ENCODE data around the gene ARMC7. TPM values are rescaled to one million over a fixed set of nuclear protein-coding genes. Genes with fewer than 3 reads are reported as not detected.

Gene ARMC7
- total and polyA plus RNA-seq, 10 of the 15 experiments (the other 5 are each of a cell fraction or from before 2014, with no cell fraction given) = 1.5 to 19.8 (median 6.3) TPM

DNA sequence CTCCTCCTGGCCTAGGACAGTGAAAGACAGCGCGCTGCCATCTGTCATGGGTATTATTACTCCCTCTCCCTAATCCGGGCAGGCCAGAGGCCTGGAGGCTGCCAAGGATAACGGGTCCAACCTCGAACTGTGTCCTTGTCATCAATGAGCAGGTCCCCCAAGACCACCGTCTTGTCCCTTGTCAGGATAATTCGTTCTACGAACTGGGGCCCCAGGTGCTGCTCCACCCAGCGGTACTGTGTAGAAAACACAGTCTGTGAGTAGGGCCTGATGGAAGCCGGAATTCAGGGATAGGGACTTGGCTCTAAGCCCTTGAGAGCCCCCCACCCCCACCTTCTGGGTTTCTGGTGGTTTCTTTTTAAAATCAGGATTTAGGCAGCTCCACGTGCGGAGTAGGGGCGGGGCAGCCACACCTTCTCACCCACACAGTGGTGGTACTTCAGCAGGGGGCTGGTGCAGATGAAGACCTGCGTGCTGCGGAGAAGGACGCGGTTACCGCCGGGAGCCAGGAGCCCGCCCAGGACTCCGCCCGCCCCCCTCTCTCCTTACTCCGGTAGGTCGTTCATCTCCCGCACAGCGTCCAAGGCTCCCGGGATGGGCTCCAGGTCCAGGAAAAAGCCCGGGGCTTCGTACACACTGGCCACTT, 21.0 kb downstream of the ARMC7 start (continued):
- TF ChIP-seq, protein P1, sequence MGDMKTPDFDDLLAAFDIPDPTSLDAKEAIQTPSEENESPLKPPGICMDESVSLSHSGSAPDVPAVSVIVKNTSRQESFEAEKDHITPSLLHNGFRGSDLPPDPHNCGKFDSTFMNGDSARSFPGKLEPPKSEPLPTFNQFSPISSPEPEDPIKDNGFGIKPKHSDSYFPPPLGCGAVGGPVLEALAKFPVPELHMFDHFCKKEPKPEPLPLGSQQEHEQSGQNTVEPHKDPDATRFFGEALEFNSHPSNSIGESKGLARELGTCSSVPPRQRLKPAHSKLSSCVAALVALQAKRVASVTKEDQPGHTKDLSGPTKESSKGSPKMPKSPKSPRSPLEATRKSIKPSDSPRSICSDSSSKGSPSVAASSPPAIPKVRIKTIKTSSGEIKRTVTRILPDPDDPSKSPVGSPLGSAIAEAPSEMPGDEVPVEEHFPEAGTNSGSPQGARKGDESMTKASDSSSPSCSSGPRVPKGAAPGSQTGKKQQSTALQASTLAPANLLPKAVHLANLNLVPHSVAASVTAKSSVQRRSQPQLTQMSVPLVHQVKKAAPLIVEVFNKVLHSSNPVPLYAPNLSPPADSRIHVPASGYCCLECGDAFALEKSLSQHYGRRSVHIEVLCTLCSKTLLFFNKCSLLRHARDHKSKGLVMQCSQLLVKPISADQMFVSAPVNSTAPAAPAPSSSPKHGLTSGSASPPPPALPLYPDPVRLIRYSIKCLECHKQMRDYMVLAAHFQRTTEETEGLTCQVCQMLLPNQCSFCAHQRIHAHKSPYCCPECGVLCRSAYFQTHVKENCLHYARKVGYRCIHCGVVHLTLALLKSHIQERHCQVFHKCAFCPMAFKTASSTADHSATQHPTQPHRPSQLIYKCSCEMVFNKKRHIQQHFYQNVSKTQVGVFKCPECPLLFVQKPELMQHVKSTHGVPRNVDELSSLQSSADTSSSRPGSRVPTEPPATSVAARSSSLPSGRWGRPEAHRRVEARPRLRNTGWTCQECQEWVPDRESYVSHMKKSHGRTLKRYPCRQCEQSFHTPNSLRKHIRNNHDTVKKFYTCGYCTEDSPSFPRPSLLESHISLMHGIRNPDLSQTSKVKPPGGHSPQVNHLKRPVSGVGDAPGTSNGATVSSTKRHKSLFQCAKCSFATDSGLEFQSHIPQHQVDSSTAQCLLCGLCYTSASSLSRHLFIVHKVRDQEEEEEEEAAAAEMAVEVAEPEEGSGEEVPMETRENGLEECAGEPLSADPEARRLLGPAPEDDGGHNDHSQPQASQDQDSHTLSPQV (IDR thresholded peaks at IDR 0.05) = no peak
- TF ChIP-seq GATAD2B (conservative IDR thresholded peaks at IDR 0.05; ENCODE audit: low read depth) (no peak), SP1 (IDR thresholded peaks at IDR 0.05; ENCODE audit: low read depth, low read length) (no peak), EED (IDR thresholded peaks at IDR 0.05; ENCODE audit: low read depth) (peak; percentile 20; the same call in 1 of the 2 replicates), EP300 (IDR thresholded peaks at IDR 0.05; ENCODE audit: borderline replicate concordance in 1 of 2, control insufficient read depth in 1 of 2, low read depth in 2 of 2, low read length in 2 of 2) (no peak), EGR1 (IDR thresholded peaks at IDR 0.05; ENCODE audit: borderline replicate concordance in 1 of 2, low read depth in 2 of 2, low read length in 2 of 2) (0 out of 3 replicates have a peak, but pooled peaks of 1 of the 2 experiments have one; percentile 9), JUNB (IDR thresholded peaks at IDR 0.05) (no peak), HDGF (IDR thresholded peaks at IDR 0.05) (no peak), NRF1 (conservative IDR thresholded peaks at IDR 0.05; ENCODE audit: low read depth, low read length) (no peak), BCL11A (IDR thresholded peaks at IDR 0.05; ENCODE audit: low read depth, low read length) (no peak), NFYB (IDR thresholded peaks at IDR 0.05; ENCODE audit: insufficient read depth, low read depth, low read length) (no peak), PML (IDR thresholded peaks at IDR 0.05; ENCODE audit: low read length) (no peak; the same call in 1 of the 2 replicates), POLR2AphosphoS5 (IDR thresholded peaks at IDR 0.05; ENCODE audit: low read length) (no peak), ZNF217 (IDR thresholded peaks at IDR 0.05) (no peak), CBFB (IDR thresholded peaks at IDR 0.05; ENCODE audit: low read depth) (no peak), RELA (IDR thresholded peaks at IDR 0.05; ENCODE audit: borderline replicate concordance, partially characterized antibody) (no peak), PAX8 (IDR thresholded peaks at IDR 0.05) (no peak), SMC3 (IDR thresholded peaks at IDR 0.05; ENCODE audit: borderline replicate concordance, low read length) (peak; percentile 32; the same call in 1 of the 2 replicates), NR2C2 (IDR thresholded peaks at IDR 0.05; ENCODE audit: borderline replicate concordance, control insufficient read depth, insufficient read length, low read depth) (no peak)
- TF ChIP-seq, protein P2, sequence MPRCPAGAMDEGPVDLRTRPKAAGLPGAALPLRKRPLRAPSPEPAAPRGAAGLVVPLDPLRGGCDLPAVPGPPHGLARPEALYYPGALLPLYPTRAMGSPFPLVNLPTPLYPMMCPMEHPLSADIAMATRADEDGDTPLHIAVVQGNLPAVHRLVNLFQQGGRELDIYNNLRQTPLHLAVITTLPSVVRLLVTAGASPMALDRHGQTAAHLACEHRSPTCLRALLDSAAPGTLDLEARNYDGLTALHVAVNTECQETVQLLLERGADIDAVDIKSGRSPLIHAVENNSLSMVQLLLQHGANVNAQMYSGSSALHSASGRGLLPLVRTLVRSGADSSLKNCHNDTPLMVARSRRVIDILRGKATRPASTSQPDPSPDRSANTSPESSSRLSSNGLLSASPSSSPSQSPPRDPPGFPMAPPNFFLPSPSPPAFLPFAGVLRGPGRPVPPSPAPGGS (IDR thresholded peaks at IDR 0.05; ENCODE audit: borderline replicate concordance, insufficient read depth, low read depth, low read length, poor library complexity, severe bottlenecking) = no peak
- TF ChIP-seq, protein P3, sequence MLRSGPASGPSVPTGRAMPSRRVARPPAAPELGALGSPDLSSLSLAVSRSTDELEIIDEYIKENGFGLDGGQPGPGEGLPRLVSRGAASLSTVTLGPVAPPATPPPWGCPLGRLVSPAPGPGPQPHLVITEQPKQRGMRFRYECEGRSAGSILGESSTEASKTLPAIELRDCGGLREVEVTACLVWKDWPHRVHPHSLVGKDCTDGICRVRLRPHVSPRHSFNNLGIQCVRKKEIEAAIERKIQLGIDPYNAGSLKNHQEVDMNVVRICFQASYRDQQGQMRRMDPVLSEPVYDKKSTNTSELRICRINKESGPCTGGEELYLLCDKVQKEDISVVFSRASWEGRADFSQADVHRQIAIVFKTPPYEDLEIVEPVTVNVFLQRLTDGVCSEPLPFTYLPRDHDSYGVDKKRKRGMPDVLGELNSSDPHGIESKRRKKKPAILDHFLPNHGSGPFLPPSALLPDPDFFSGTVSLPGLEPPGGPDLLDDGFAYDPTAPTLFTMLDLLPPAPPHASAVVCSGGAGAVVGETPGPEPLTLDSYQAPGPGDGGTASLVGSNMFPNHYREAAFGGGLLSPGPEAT (IDR thresholded peaks at IDR 0.05; ENCODE audit: low read depth) = no peak
- TF ChIP-seq, protein P4, sequence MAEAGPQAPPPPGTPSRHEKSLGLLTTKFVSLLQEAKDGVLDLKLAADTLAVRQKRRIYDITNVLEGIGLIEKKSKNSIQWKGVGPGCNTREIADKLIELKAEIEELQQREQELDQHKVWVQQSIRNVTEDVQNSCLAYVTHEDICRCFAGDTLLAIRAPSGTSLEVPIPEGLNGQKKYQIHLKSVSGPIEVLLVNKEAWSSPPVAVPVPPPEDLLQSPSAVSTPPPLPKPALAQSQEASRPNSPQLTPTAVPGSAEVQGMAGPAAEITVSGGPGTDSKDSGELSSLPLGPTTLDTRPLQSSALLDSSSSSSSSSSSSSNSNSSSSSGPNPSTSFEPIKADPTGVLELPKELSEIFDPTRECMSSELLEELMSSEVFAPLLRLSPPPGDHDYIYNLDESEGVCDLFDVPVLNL (IDR thresholded peaks at IDR 0.05; ENCODE audit: low read depth, low read length) = no peak

Data from GM12878 (cell line).